Smooth muscle cell (in vitro differentiated cells): Measurements from ENCODE around the gene KCTD12. TPM values are rescaled to one million over a fixed set of nuclear protein-coding genes. Genes with fewer than 3 reads are reported as not detected.
A peak's percentile ranks its signal among the peaks of the same experiment; 100 is the strongest.
"Not testable (repeated sequence)": the region's sequence is repeated elsewhere in the genome, so short reads cannot be mapped to it uniquely, and the experiment has no call there.

Source experiments
- DNase-seq: peaks from one replicate; lab custom pipeline; 2025; ENCODE audit not compliant: unreplicated experiment; lab: John Stamatoyannopoulos, UW
- H2AFZ ChIP-seq: fragments of 200-600 bp; sonication (generic); 2 replicates; pipeline ENCODE4 v1.6.0; 2016; ENCODE audit warnings: antibody characterized with exemption, low read depth, mild to moderate bottlenecking
- H3F3A ChIP-seq: fragments of 200-600 bp; sonication (generic); 2 replicates; pipeline ENCODE4 v1.6.0; 2017; ENCODE audit warnings: antibody characterized with exemption, low read depth
- H3K27ac ChIP-seq: fragments of 200-600 bp; sonication (generic); 2 replicates; pipeline ENCODE4 v1.5.1; 2016; ENCODE audit warnings: low read depth, mild to moderate bottlenecking
- H3K27me3 ChIP-seq: fragments of 200-600 bp; sonication (generic); 2 replicates; pipeline ENCODE4 v1.6.1; 2016; ENCODE audit warnings: low read depth, mild to moderate bottlenecking
- H3K36me3 ChIP-seq: fragments of 200-600 bp; sonication (generic); 2 replicates; pipeline ENCODE4 v1.5.1; 2016; ENCODE audit warnings: low read depth
- H3K4me1 ChIP-seq: fragments of 200-600 bp; sonication (generic); 2 replicates; pipeline ENCODE4 v1.5.1; 2016; ENCODE audit warnings: low read depth
- H3K4me2 ChIP-seq: fragments of 200-600 bp; sonication (generic); 2 replicates; pipeline ENCODE4 v1.6.0; 2016; ENCODE audit warnings: mild to moderate bottlenecking
- H3K4me3 ChIP-seq: fragments of 200-600 bp; sonication (generic); 2 replicates; pipeline ENCODE4 v1.5.1; 2016; ENCODE audit warnings: mild to moderate bottlenecking
- H3K79me2 ChIP-seq: fragments of 200-600 bp; sonication (generic); 2 replicates; pipeline ENCODE4 v1.6.0; 2016; ENCODE audit warnings: low read depth, mild to moderate bottlenecking
- H3K9ac ChIP-seq: fragments of 200-600 bp; sonication (generic); 2 replicates; pipeline ENCODE4 v1.6.0; 2016; ENCODE audit warnings: low read depth
- H3K9me3 ChIP-seq: fragments of 200-600 bp; sonication (generic); replicated peaks from 2 replicates; pipeline ENCODE4 v1.5.1; 2016; ENCODE audit warnings: low read depth
- H4K20me1 ChIP-seq: fragments of 200-600 bp; sonication (generic); 2 replicates; pipeline ENCODE4 v1.6.0; 2016; ENCODE audit warnings: low read depth
- CTCF ChIP-seq: fragments of 200-600 bp; sonication (generic); IDR thresholded peaks from 2 replicates; pipeline ENCODE4 v1.5.1; 2017; ENCODE audit warnings: borderline replicate concordance, mild to moderate bottlenecking, antibody characterized with exemption; ENCODE audit not compliant: insufficient read depth, poor library complexity, severe bottlenecking
- WGBS: methylation state at CpG from one replicate; pipeline ENCODE4 v1.1.7; 2016; ENCODE audit warnings: low lambda C conversion rate; 5-methylcytosine and 5-hydroxymethylcytosine counted together
- polyA plus RNA-seq: library from polyadenylated mRNA; unstranded; fragments of >200 nt; fragmentation: Nextera tagmentation; extraction: Ambion mirVana; gene quantifications from 2 replicates; pipeline ENCODE4 v1.2.1, GENCODE V29; 2016
- total RNA-seq: library from RNA; depleted of rRNA; stranded (reverse); fragments of >200 nt; gene quantifications from 2 replicates; pipeline ENCODE4 v1.2.3, GENCODE V29; 2014

KCTD12 gene
- total and polyA plus RNA-seq, 2 experiments from 2014 or later = 48.5 to 311 TPM

GRCh38 chr13:76925115-76925514 lies 38.9 kb upstream of the KCTD12 start:
- Histone ChIP-seq H3K36me3 (no peaks in the 10 kb centered on the region), H3K4me2 (no peak overlapping the region), H4K20me1 (no peaks in the 10 kb centered on the region), H3K4me3 (no peak overlapping the region), H3K79me2 (no peaks in the 10 kb centered on the region), H3K9ac (no peak overlapping the region), H3K27me3 (no peaks in the 10 kb centered on the region), H3F3A (no peaks in the 10 kb centered on the region), H3K4me1 (no peaks in the 10 kb centered on the region), H2AFZ (no peak overlapping the region), H3K9me3 (no peaks in the 10 kb centered on the region), H3K27ac (peak overlapping the region; percentile 12)
- no peak for TF ChIP-seq CTCF
- DNase-seq = no peak
- WGBS = 63% methylated on average over 1 of the region's 1 CpG

DNA sequence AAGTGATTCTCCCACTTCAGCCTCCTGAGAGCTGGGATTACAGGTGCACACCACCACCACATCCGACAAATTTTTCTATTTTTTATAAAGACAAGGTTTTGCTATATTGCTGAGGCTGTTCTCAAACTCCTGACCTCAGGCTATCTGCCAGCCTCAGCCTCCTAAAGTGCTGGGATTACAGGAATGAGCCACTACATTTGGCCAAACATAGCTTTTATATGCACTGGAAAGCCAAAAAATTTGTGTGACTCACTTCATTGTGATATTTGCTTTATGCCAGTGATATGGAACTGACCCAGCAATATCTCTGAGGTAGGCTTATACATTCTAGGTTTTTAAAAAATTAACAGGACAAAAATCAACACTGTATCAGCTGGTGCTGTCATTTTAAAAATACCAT lies 35.3 kb upstream of the KCTD12 start:
- no peak for DNase-seq
- Histone ChIP-seq H3F3A (peaks cover 6% of the 10 kb centered on the region), H3K4me2 (no peak overlapping the region), H3K27me3 (no peaks in the 10 kb centered on the region), H2AFZ (no peak overlapping the region), H3K4me1 (peaks cover 3% of the 10 kb centered on the region), H3K4me3 (no peak overlapping the region), H3K9ac (no peak overlapping the region), H3K36me3 (no peaks in the 10 kb centered on the region), H3K9me3 (no peaks in the 10 kb centered on the region), H4K20me1 (no peaks in the 10 kb centered on the region), H3K27ac (no peak overlapping the region), H3K79me2 (no peaks in the 10 kb centered on the region)
- 96% methylated on average over 1 of the region's 1 CpG for WGBS
- TF ChIP-seq CTCF = no peak

DNA sequence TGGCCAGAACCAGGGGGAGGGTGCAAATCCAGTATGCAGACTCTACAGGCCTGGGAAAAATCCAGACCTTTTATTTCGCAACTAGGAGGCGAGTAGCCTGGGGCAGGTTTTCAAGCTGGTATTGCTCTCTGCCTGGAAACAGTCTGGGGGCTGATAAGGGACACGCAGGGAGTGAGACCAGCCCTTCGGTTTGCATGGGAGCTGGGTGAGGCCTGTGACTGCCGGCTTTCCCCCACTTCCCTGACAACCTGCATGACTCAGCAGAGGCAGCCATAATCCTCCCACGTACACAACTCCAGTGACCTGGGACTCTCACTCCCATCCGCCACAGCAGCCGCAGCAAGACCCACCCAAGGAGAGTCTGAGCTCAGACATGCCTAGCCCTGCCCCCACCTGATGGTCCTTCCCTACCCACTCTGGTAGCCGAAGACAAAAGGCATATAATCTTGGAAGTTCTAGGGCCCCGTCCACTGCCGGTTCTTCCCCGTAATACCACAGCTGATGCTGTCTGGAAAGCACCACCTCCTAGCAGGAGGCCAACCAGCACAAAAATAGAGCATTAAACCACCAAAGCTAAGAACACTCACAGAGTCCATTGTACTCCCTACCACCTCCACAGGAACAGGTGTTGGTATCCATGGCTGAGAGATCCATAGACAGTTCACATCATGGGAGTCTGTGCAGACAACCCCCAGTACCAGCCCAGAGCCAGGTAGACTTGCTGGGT lies 31.7 kb upstream of the KCTD12 start:
- Histone ChIP-seq H2AFZ (peak overlapping the region; percentile 32), H3K9ac (peak overlapping the region; percentile 70), H3K4me2 (peak overlapping the region; percentile 69), H3K27ac (peak overlapping the region; percentile 96)
- peak; percentile 14 for DNase-seq
- not testable (repeated sequence) for H3F3A ChIP-seq, H3K79me2 ChIP-seq, H3K4me1 ChIP-seq, H4K20me1 ChIP-seq, H3K9me3 ChIP-seq, H3K27me3 ChIP-seq, H3K4me3 ChIP-seq, H3K36me3 ChIP-seq
- 17% methylated on average over 12 of the region's 12 CpGs for WGBS

GRCh38 chr13:76917095-76917494 lies 30.9 kb upstream of the KCTD12 start:
- Histone ChIP-seq H3K4me2 (peak overlapping the region; percentile 69), H3K9ac (peak overlapping the region; percentile 70), H3K4me1 (peaks cover 3% of the 10 kb centered on the region), H3K4me3 (no peak overlapping the region), H3K79me2 (no peaks in the 10 kb centered on the region), H3K27ac (peak overlapping the region; percentile 96), H4K20me1 (no peaks in the 10 kb centered on the region), H3K9me3 (no peaks in the 10 kb centered on the region), H2AFZ (peak overlapping the region; percentile 32), H3K27me3 (no peaks in the 10 kb centered on the region), H3F3A (peaks cover 6% of the 10 kb centered on the region), H3K36me3 (no peaks in the 10 kb centered on the region)
- TF ChIP-seq CTCF = no peak
- WGBS = 71% methylated on average over 1 of the region's 1 CpG
- DNase-seq = no peak
